ENCODE data around the gene CRYBG2.
A peak's percentile ranks its signal among the peaks of the same experiment; 100 is the strongest.
"Not testable (repeated sequence)": the region's sequence is repeated elsewhere in the genome, so short reads cannot be mapped to it uniquely, and the experiment has no call there.

The CRYBG2 gene

GRCh38 chr1:26353976-26354820, at the start of gene CRYBG2:
CRYBG2 (minus strand) TSS chr1:26354130; CDS start chr1:26346657, 7,473 bp downstream.
- no peak for DNase-seq

GRCh38 chr1:26403656-26404055, 49.7 kb upstream of the CRYBG2 start:
- DNase-seq: no peak

GRCh38 chr1:26401891-26402290, 48.0 kb upstream of the CRYBG2 start:
- DNase-seq: no peak

GRCh38 chr1:26399034-26399433, 45.1 kb upstream of the CRYBG2 start:
- DNase-seq: no peak

GRCh38 chr1:26395754-26396153, 41.8 kb upstream of the CRYBG2 start:
- DNase-seq: no peak

DNA sequence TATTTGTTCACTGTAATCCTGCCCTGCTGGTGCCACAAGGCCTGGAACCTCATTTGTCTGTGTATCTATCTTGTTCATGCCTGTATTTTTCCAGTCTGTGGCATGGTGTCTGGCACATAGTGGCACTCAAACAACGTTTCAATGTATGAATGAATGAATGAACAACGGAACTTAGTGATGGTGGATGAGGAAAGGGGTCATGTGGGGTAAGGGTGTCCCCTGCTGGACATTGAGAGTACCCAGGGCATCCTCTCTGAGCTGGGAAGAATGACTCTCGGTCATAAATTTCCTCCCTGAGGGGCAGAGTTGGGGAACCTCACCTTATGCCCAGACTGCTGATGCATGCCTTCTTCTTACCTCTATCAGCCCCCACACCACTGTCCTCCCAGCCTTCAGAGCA, 37.5 kb upstream of the CRYBG2 start:
- DNase-seq: peak in 2 of 58 donors; percentile 2 to 11

DNA sequence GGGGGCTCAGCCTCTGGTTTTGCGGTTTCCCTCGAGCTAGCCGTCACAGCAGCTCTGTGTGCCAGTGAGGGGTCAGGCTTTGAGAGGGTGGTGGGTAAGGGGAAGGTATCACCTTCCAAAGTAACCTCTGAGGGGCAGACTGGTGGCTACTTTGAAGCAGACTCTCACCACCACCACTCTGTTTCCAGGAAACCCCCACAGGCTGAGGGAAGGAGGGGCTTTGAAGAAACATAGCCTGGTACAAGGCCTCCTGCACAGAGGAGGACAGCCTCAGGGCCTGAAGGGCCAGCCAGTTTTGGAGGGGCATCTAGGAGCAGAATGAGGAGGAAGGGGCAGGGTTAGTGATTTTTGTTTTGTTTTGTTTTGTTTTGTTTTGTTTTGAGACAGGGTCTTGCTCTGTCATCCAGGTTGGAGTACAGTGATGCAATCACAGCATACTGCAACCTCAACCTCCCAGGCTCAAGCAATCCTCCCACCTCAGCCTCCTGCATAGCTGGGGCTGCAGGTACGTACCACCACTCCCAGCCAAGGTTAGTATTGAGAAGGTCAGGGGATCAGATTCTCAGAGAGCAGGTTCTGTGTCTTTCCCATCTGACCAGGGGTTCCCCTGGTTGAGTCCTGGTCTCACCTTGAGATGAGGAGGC, 35.8 kb upstream of the CRYBG2 start:
- DNase-seq: no peak

DNA sequence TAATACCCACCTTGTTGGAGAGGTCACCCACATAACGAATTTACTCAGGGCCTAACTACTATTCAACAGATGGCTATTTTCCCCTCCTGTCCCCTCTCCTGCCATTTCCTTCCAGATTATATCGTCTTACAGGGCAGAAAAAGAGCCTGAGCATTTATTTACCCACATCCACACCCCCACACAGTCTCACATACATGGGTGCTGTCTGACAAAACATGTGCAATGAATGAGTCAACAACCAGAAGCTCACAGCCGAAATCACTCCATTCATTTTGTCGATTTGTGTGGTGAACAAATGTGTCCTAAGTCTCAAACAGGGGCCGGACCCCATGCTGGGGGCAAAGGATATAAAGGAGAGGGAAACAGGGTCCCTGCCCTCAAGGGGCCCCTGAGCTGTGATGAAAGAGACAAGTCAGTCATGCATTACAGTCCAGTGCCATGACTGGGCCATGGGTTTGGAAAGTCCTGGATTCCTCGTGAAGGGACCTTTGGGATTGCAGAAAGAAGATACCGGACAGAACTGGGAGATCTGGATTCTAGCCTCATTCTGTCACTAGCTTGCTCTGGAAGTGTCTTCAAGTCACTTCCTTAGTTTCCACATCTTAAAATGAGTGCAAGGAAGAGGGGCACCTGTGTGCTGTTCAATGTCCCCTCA, 35.0 kb upstream of the CRYBG2 start:
- DNase-seq: no peak

DNA sequence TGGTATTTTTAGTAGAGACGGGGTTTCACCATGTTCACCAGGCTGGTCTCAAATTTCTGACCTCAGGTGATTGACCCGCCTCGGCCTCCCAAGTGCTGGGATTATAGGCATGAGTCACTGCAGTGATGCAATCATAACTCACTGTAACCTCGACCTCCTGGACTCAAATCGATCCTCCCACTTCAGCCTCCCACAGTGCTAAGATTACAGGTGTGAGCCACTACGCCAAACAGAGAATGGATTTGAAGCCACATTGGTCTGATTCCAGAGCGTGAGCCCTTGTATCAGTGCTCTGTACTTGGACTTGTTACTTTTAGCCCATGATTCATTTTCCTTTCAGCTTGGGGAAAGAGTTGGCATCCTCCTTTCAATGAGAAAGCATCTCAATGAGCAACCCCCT, 33.5 kb upstream of the CRYBG2 start:
- DNase-seq: no peak

- DNase-seq: not testable (repeated sequence)
Observed at GRCh38 chr1:26385063-26385462, 31.1 kb upstream of the CRYBG2 start.

GRCh38 chr1:26384076-26384475, 30.1 kb upstream of the CRYBG2 start:
- no peak for DNase-seq

GRCh38 chr1:26378879-26379251, 24.9 kb upstream of the CRYBG2 start:
- no peak for DNase-seq

DNA sequence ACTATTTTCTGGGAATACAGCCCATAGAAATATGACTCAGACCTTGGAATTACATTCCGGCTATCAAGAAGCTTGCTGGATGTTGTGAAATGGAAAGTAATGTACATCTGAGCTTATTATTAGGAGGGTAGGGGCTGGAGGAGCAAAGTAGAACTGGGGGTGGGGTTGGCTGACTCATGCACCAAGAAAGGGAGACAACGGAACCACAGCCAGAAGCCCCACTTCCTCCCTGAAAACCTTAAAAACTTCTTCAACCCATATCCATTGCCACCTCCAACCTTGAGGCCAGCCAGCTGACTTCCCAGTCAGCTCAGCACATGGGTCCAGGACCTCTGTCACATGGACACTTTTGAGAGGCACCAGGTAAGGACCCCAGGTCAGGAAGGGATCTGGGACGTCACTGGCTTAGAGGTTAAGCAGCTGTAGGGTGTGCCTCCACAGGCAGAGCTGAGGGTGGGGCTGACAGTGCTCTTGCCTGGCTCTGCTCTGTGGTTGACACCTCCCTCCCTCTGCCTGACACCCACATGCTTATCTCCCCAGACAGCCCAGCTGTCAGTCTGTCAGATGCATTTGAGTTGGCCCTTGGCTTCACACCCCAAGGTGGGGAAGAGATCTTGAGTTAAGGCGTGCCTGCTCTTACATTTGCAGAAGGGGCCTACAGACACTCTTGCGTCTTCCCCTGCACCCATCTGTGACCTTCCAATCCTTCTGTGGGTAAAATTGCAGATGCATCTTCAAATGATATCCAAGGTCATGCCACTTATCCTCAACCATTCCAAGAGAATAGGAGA, 24.4 kb upstream of the CRYBG2 start:
- no peak for DNase-seq

DNA sequence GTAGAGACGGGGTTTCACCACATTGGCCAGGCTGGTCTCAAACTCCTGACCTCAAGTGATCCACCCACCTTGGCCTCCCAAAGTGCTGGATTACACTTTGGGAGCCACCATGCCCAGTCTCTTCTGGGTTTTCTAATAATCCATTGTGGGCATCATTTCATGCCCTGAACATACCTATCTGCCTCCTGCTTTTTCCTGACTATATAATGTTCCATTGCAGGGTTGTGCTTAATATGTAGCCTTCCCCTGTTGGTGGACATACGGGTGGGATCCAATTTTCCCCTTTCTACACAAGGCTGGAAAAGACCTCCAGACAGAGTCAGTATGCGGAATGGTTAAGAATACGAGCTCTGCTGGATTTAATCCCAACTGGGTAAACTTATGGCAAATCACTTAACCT, 22.1 kb upstream of the CRYBG2 start:
- no peak for DNase-seq

DNA sequence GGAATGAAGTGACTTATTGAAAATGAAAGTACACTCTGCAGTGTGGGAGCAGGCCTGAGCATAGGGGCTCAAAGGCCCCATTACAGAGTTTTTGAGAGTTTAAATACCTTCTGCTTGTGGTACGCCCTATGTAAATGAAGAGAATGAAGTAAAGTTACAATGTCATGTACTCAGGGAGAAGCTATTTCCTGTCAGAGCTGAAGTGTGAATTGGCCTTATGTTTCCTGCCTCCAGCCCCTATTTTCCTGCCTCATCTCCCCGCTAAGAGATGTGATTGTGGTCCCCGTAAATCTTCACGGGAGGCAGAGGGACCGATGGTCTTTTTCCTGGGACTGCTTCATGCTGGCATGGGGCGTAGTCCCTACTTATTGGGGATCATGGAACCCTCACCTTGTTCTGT, 21.2 kb upstream of the CRYBG2 start:
- no peak for DNase-seq

- not testable (repeated sequence) for DNase-seq
Observed at GRCh38 chr1:26374361-26374760, 20.4 kb upstream of the CRYBG2 start.

DNA sequence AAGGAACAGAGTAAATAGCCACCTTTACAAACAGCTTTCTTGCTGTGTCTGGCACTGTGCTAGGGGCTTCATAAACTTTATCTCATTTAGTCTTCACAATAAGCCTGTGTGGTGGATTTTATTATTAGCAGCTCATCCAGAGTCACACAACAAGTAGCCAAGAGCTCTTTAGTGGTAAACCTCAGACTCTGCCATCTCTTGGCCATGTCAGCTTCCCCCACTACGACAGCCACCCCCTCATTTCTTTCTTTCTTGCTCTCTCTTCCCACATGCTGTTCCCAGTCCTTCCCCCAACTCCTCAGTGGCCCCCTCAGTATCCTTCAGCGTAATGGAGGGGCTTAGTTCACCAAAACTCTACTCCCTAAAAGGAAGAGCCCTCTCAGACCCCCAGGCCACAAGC, 19.9 kb upstream of the CRYBG2 start:
- no peak for DNase-seq

- no peak for DNase-seq
Observed at GRCh38 chr1:26373281-26373680, 19.4 kb upstream of the CRYBG2 start.

DNA sequence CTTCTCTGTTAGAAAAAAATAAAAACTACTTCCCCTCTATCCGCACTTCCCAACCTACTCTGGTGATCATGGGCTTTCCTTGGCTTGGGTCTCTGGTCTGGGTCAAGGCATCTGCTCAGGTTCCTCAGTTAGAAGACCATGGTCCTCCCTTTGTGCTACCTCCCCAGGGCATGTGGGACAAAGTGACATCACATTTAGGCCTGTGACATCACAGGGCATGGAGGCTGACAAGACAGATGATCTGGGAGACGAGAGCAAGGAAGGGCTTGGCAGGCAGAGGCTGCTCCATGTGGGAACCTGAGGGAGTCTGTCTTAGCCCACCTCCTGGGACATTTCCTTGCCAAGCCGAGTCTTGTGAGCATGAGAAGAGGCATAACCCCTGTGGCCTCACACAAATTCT, 18.7 kb upstream of the CRYBG2 start, which contains the start of gene ZNF683:
Gene ZNF683 (minus strand): TSS at position 140 of the 400 bp plus-strand sequence. CDS start 4,179 bp downstream, outside the sequence.
- DNase-seq: not testable (repeated sequence)

DNA sequence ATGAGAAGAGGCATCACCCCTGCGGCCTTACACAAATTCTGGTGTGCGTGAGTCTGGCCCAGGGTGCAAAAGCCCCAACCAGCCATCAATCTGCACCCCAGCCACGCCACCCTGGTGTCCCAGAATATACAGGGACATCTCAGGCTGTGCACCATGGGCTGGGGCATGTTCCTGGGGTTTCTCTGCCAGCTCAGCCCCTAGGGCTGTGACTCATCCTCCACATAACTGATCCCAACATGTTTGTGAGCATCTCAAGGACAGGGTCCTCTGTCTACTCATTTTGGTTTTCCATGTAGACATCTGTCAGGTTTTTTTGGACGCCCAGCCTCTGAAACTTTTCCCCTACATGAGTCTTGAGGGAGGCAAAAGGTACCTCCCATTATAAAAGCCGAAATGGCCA, 18.1 kb upstream of the CRYBG2 start:
- DNase-seq: no peak

DNA sequence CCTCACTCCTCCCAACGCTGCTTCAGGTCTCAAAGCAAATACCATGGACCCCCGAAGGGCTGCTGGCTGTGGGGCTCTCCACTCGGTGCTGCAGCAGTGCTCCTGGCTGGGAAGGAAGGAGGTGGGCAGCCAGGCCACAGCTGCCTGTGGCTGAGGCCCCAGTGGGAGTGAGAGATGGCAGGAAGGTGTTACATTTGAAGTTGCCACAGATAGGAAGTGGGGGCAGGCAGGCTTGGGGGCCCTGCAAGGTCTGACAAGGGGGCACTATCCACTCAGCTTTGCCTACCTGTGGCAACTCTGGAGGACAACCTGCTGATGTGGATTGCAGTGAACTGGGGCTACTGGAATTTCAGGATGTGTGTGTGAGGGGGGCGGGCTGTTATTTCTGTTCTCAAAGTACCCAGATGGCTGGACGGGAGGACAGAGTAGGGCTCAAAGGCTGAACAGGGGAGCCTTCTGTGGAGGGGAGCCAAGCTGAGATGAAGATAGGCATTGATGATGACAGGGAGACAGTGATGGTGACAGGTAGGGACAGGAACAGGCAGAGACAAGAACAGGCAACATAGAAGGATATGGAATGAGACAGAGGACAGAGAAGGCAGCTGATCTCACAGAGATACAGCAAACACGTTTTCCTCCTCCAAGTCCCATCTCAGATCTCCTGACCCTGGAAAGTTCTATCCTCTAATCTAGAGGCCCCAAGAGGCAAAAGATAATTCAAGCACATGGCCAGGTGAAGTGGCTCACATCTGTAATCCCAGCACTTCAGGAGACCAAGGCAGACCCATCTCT, 16.9 kb upstream of the CRYBG2 start:
- DNase-seq: no peak

Data from anterior cingulate cortex (tissue), 58 donors.